IMR-90 (cell line): ENCODE results near the gene C5orf63. TPM values are rescaled to one million over a fixed set of nuclear protein-coding genes. Genes with fewer than 3 reads are reported as not detected.

Source experiments
- ATAC-seq: fragments of 200-7000 bp; cut with Tn5 transposase; 2 replicates; pipeline ENCODE4 v1.9.1; 2020; ENCODE audit warnings: low read depth, mild to moderate bottlenecking, moderate library complexity
- BruUV-seq: library from RNA; stranded (reverse); fragments of 400-500 nt; replicated peaks from 2 replicates; lab custom pipeline; 2021; lab: Mats Ljungman, UMichigan
- CTCF ChIA-PET: fragments of 300-600 bp; formaldehyde crosslinking; extraction: SDS; loops from one replicate; lab custom pipeline; 2021; ENCODE audit warnings: antibody characterized with exemption; lab: Yijun Ruan, JAX
- POLR2A ChIA-PET: fragments of 300-600 bp; sonication (Branson Sonifier 250); formaldehyde crosslinking; loops from one replicate; lab custom pipeline; 2022; ENCODE audit warnings: antibody characterized with exemption; ENCODE audit not compliant: unreplicated experiment; lab: Charles Lee
- DNase-seq: peaks from one replicate; pipeline ENCODE4 v3.0.0; 2013
- H2AFZ ChIP-seq: replicated peaks from 2 replicates; pipeline ENCODE3; 2013; ENCODE audit warnings: low read length, mild to moderate bottlenecking; ENCODE audit not compliant: poor library complexity
- H2AK5ac ChIP-seq: 2 replicates; pipeline ENCODE4 v1.6.1; 2013; ENCODE audit warnings: low read depth, low read length, inconsistent platforms
- H2AK9ac ChIP-seq: replicated peaks from 2 replicates; pipeline ENCODE3; 2013; ENCODE audit warnings: mild to moderate bottlenecking, low read depth, low read length, moderate library complexity; ENCODE audit not compliant: poor library complexity
- H2BK120ac ChIP-seq: 2 replicates; pipeline ENCODE4 v1.6.1; 2013; ENCODE audit warnings: low read depth, low read length, inconsistent platforms
- H2BK15ac ChIP-seq: 3 replicates; pipeline ENCODE4 v1.6.1; 2013; ENCODE audit warnings: low read depth, low read length, inconsistent platforms
- H2BK20ac ChIP-seq: 2 replicates; pipeline ENCODE4 v1.6.1; 2013; ENCODE audit warnings: low read depth, mild to moderate bottlenecking, inconsistent platforms, low read length, moderate library complexity
- H2BK5ac ChIP-seq: 2 replicates; pipeline ENCODE4 v1.6.1; 2013; ENCODE audit warnings: mild to moderate bottlenecking, low read depth, low read length, inconsistent platforms; ENCODE audit not compliant: poor library complexity, severe bottlenecking
- H3K14ac ChIP-seq: replicated peaks from 2 replicates; pipeline ENCODE4 v1.6.1; 2013; ENCODE audit warnings: low read depth, low read length, inconsistent platforms
- H3K18ac ChIP-seq: 2 replicates; pipeline ENCODE4 v1.6.1; 2013; ENCODE audit warnings: low read depth, low read length, control low read depth
- H3K23ac ChIP-seq: 2 replicates; pipeline ENCODE4 v1.6.1; 2013; ENCODE audit warnings: low read depth, low read length, inconsistent platforms
- H3K27ac ChIP-seq: 2 replicates; pipeline ENCODE4 v1.5.1; 2013; ENCODE audit warnings: mild to moderate bottlenecking, control low read depth, low read length; ENCODE audit not compliant: insufficient read depth
- H3K27me3 ChIP-seq: 2 replicates; pipeline ENCODE4 v1.6.1; 2013; ENCODE audit warnings: low read length; ENCODE audit not compliant: control insufficient read depth, insufficient read depth
- H3K36me3 ChIP-seq: 2 replicates; pipeline ENCODE4 v1.6.1; 2013; ENCODE audit warnings: low read length, mixed read lengths; ENCODE audit not compliant: control insufficient read depth, insufficient read depth
- H3K4ac ChIP-seq: 2 replicates; pipeline ENCODE4 v1.6.1; 2013; ENCODE audit warnings: low read depth, low read length, inconsistent platforms
- H3K4me1 ChIP-seq: 2 replicates; pipeline ENCODE4 v1.6.1; 2013; ENCODE audit warnings: low read length, mixed read lengths; ENCODE audit not compliant: control insufficient read depth, insufficient read depth
- H3K4me2 ChIP-seq: 2 replicates; pipeline ENCODE4 v1.6.1; 2013; ENCODE audit warnings: low read depth, mild to moderate bottlenecking, control low read depth, low read length, moderate library complexity
- H3K4me3 ChIP-seq: 2 replicates; pipeline ENCODE4 v1.5.1; 2013; ENCODE audit warnings: low read depth, mild to moderate bottlenecking, control low read depth, low read length, moderate library complexity; ENCODE audit not compliant: insufficient read depth
- H3K56ac ChIP-seq: 2 replicates; pipeline ENCODE4 v1.6.1; 2013; ENCODE audit warnings: low read length, inconsistent platforms; ENCODE audit not compliant: insufficient read depth; ENCODE audit errors: extremely low read depth
- H3K79me1 ChIP-seq, 2 experiments: 2 replicates each; pipeline ENCODE4 v1.6.1; 2013; ENCODE audit warnings: low read length in 2 of 2, inconsistent platforms in 1 of 2, low read depth in 1 of 2
- H3K9ac ChIP-seq: 2 replicates; pipeline ENCODE4 v1.6.1; 2013; ENCODE audit warnings: low read depth, low read length, control low read depth
- H3K9me1 ChIP-seq: 2 replicates; pipeline ENCODE4 v1.6.1; 2013; ENCODE audit warnings: low read length, inconsistent platforms; ENCODE audit not compliant: insufficient read depth
- H3K9me3 ChIP-seq: 2 replicates; pipeline ENCODE4 v1.6.1; 2013; ENCODE audit warnings: low read length; ENCODE audit not compliant: control insufficient read depth, insufficient read depth
- H4K20me1 ChIP-seq: 2 replicates; pipeline ENCODE4 v1.6.1; 2013; ENCODE audit warnings: low read length, inconsistent platforms; ENCODE audit not compliant: insufficient read depth
- H4K5ac ChIP-seq: 2 replicates; pipeline ENCODE4 v1.6.1; 2013; ENCODE audit warnings: mild to moderate bottlenecking, low read depth, low read length, control low read depth
- H4K8ac ChIP-seq, 2 experiments: 2 replicates each; pipeline ENCODE4 v1.6.1; 2013; ENCODE audit warnings: low read depth in 2 of 2, low read length in 2 of 2, control low read depth in 1 of 2, inconsistent platforms in 1 of 2
- H4K91ac ChIP-seq: 2 replicates; pipeline ENCODE4 v1.6.1; 2013; ENCODE audit warnings: low read depth, low read length, inconsistent platforms; ENCODE audit not compliant: insufficient read depth
- MAFK ChIP-seq: IDR thresholded peaks from 2 replicates; pipeline ENCODE4 v1.6.1; 2012; ENCODE audit warnings: low read depth, low read length, improper control_type of control experiment
- RCOR1 ChIP-seq: IDR thresholded peaks from 2 replicates; pipeline ENCODE4 v1.6.1; 2012; ENCODE audit warnings: mild to moderate bottlenecking, low read length, improper control_type of control experiment; ENCODE audit not compliant: insufficient replicate concordance
- WGBS, 2 experiments: methylation state at CpG; one replicate each; pipeline versions ENCODE4 v1.1.5 to v1.1.7; 2013; ENCODE audit warnings: missing lambda C conversion rate in 2 of 2; ENCODE audit not compliant: insufficient read length in 1 of 2; ENCODE audit errors: extremely low coverage in 2 of 2; 5-methylcytosine and 5-hydroxymethylcytosine counted together
- dilution Hi-C: fragments of 300-500 bp; cut with HindIII; formaldehyde crosslinking; loops from one replicate; pipeline ENCODE4 v1.14.3; 2018; ENCODE audit warnings: low sequenced_read_pairs; ENCODE audit not compliant: unreplicated experiment
- in situ Hi-C: fragments of 300-500 bp; cut with MboI; formaldehyde crosslinking; loops from 3 replicates; pipeline ENCODE4 v1.14.3; 2019; ENCODE audit warnings: low sequenced_read_pairs, inconsistent platforms, mixed read lengths
- intact Hi-C: fragments of 100-400 bp; cut with micrococcal nuclease; formaldehyde crosslinking; loops from 2 replicates; pipeline ENCODE4 v1.10.0; 2022
- polyA plus RNA-seq, 3 experiments: library from polyadenylated mRNA; depleted of rRNA; stranded (reverse); fragments of >200 nt; gene quantifications; 2 replicates each; pipeline ENCODE4 v1.2.3, GENCODE V29; 2012; ENCODE audit warnings: low replicate concordance in 1 of 3
- total RNA-seq: library from RNA; depleted of rRNA; stranded (reverse); fragments of >200 nt; gene quantifications from 2 replicates; pipeline ENCODE4 v1.2.3, GENCODE V29; 2012
- TF ChIP-seq, protein P1 (sequence below): fragments of 150-350 bp; IDR thresholded peaks from 2 replicates; pipeline ENCODE4 v1.6.1; 2017; ENCODE audit warnings: mild to moderate bottlenecking, antibody characterized with exemption, low read length, low read depth

Gene C5orf63
- total and polyA plus RNA-seq, 2 of the 4 experiments (the other 2 are of a cell fraction) = 0.72 to 1.1 TPM

- no peak overlapping the region for H3K4me2 ChIP-seq
- peak overlapping the region; percentile 12; the same call in 1 of the 2 replicates for H3K18ac ChIP-seq
- H2BK120ac ChIP-seq = no peak overlapping the region; the same call in 1 of the 2 replicates
- H3K27me3 ChIP-seq = no peaks in the 10 kb centered on the region
- no peak overlapping the region for H2AK9ac ChIP-seq
- ChIA-PET CTCF (interaction anchor here (0.9 kb wide), 1 partner anchor 25 kb away, joined by 3 read pairs; no protein-coding TSS in a partner anchor), POLR2A (no interaction called here)
- WGBS, 2 experiments = 92% methylated on average over 2 of the region's 3 CpGs; no CpG with 5 or more reads in 1 of the 2 experiments
- H3K9ac ChIP-seq = no peak overlapping the region
- H2BK5ac ChIP-seq = no peak overlapping the region
- H4K5ac ChIP-seq = no peak overlapping the region; the same call in 1 of the 2 replicates
- peaks cover 11% of the 10 kb centered on the region; the same call in 1 of the 2 replicates for H3K9me1 ChIP-seq
- intact Hi-C loops = loop anchor here (5.0 kb wide), 1 partner anchor 37 kb away; no protein-coding TSS in a partner anchor
- no peak overlapping the region for H3K14ac ChIP-seq
- H4K91ac ChIP-seq = no peak overlapping the region
- H3K79me1 ChIP-seq = peaks cover 16 to 33% of the 10 kb centered on the region in 2 experiments
- no peaks in the 10 kb centered on the region for H3K36me3 ChIP-seq
- dilution Hi-C loops = no loop called here
- no TSS peak for BruUV-seq
- H3K4me1 ChIP-seq = peaks cover 9% of the 10 kb centered on the region
- H2AFZ ChIP-seq = no peak overlapping the region
- H2AK5ac ChIP-seq = no peak overlapping the region; the same call in 1 of the 2 replicates
- no peaks in the 10 kb centered on the region for H3K9me3 ChIP-seq
- no peak overlapping the region; the same call in 1 of the 2 replicates for H2BK20ac ChIP-seq
- H3K56ac ChIP-seq = no peak overlapping the region
- TF ChIP-seq, protein P1, sequence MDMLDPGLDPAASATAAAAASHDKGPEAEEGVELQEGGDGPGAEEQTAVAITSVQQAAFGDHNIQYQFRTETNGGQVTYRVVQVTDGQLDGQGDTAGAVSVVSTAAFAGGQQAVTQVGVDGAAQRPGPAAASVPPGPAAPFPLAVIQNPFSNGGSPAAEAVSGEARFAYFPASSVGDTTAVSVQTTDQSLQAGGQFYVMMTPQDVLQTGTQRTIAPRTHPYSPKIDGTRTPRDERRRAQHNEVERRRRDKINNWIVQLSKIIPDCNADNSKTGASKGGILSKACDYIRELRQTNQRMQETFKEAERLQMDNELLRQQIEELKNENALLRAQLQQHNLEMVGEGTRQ = no peak
- TF ChIP-seq RCOR1 (no peak), MAFK (no peak)
- peak overlapping the region; percentile 45; the same call in 2 of the 3 replicates for H2BK15ac ChIP-seq
- H3K4ac ChIP-seq = peak overlapping the region; percentile 33; the same call in 1 of the 2 replicates
- no peak overlapping the region for H3K23ac ChIP-seq
- ATAC-seq (no peak), DNase-seq (no peak)
- no peaks in the 10 kb centered on the region for H4K20me1 ChIP-seq
- H3K4me3 ChIP-seq = no peak overlapping the region
- H3K27ac ChIP-seq = no peak overlapping the region
- H4K8ac ChIP-seq = peak overlapping the region in 1 of 2 experiments; percentile 31; a peak in 1 of 4 replicates
- in situ Hi-C loops = no loop called here
These were observed 68.6 kb downstream of the C5orf63 start for GRCh38 chr5:127004721-127005120.
